Hepatocyte (in vitro differentiated cells): ENCODE measurements around the gene GNS. TPM values are rescaled to one million over a fixed set of nuclear protein-coding genes. Genes with fewer than 3 reads are reported as not detected.

Source experiments
- DNase-seq: peaks from one replicate; pipeline ENCODE4 v3.0.0-alpha.2; 2016; ENCODE audit warnings: low spot score
- H2AFZ ChIP-seq: fragments of 200-600 bp; sonication (generic); 2 replicates; pipeline ENCODE4 v1.6.0; 2016; ENCODE audit warnings: antibody characterized with exemption, mild to moderate bottlenecking
- H3K27ac ChIP-seq: fragments of 200-600 bp; sonication (generic); 2 replicates; pipeline ENCODE4 v1.5.1; 2016; ENCODE audit warnings: mild to moderate bottlenecking
- H3K27me3 ChIP-seq: fragments of 200-600 bp; sonication (generic); 2 replicates; pipeline ENCODE4 v1.6.1; 2016
- H3K36me3 ChIP-seq: fragments of 200-600 bp; sonication (generic); replicated peaks from 2 replicates; pipeline ENCODE4 v1.5.1; 2016; ENCODE audit warnings: low read depth; ENCODE audit not compliant: insufficient read depth
- H3K4me1 ChIP-seq: fragments of 200-600 bp; sonication (generic); 2 replicates; pipeline ENCODE4 v1.5.1; 2016; ENCODE audit warnings: mild to moderate bottlenecking, moderate library complexity; ENCODE audit not compliant: insufficient read depth
- H3K4me2 ChIP-seq: fragments of 200-600 bp; sonication (generic); 2 replicates; pipeline ENCODE4 v1.6.0; 2016
- H3K4me3 ChIP-seq: fragments of 200-600 bp; sonication (generic); 2 replicates; pipeline ENCODE4 v1.5.1; 2016; ENCODE audit warnings: mild to moderate bottlenecking
- H3K79me2 ChIP-seq: fragments of 200-600 bp; sonication (generic); 2 replicates; pipeline ENCODE4 v1.6.0; 2017; ENCODE audit warnings: mild to moderate bottlenecking
- H3K9me2 ChIP-seq: fragments of 200-600 bp; sonication (generic); replicated peaks from 2 replicates; pipeline ENCODE4 v1.6.0; 2017; ENCODE audit warnings: mild to moderate bottlenecking; ENCODE audit not compliant: insufficient read depth
- H3K9me3 ChIP-seq: fragments of 200-600 bp; sonication (generic); 2 replicates; pipeline ENCODE4 v1.5.1; 2016; ENCODE audit warnings: low read depth, mild to moderate bottlenecking
- H4K20me1 ChIP-seq: fragments of 200-600 bp; sonication (generic); 2 replicates; pipeline ENCODE4 v1.6.0; 2016; ENCODE audit warnings: mild to moderate bottlenecking; ENCODE audit not compliant: insufficient read depth, poor library complexity, severe bottlenecking
- CTCF ChIP-seq: fragments of 200-600 bp; sonication (generic); IDR thresholded peaks from 2 replicates; pipeline ENCODE4 v1.5.1; 2016; ENCODE audit warnings: antibody characterized with exemption, mild to moderate bottlenecking; ENCODE audit not compliant: poor library complexity
- EZH2 ChIP-seq: fragments of 200-600 bp; sonication (generic); IDR thresholded peaks from 2 replicates; pipeline ENCODE4 v1.6.1; 2016; ENCODE audit warnings: antibody characterized with exemption, mild to moderate bottlenecking, borderline replicate concordance
- EZH2phosphoT487 ChIP-seq: fragments of 200-600 bp; sonication (generic); IDR thresholded peaks from one replicate; pipeline ENCODE4 v1.6.1; 2018; ENCODE audit warnings: antibody characterized with exemption, mild to moderate bottlenecking, low read depth, moderate library complexity; ENCODE audit not compliant: unreplicated experiment, severe bottlenecking
- WGBS: methylation state at CpG from one replicate; pipeline ENCODE4 v1.1.6; 2016; ENCODE audit warnings: low lambda C conversion rate; ENCODE audit errors: missing lambda C conversion rate; 5-methylcytosine and 5-hydroxymethylcytosine counted together
- polyA plus RNA-seq: library from polyadenylated mRNA; unstranded; fragments of >200 nt; fragmentation: Nextera tagmentation; extraction: Ambion mirVana; gene quantifications from 2 replicates; pipeline ENCODE4 v1.2.1, GENCODE V29; 2016
- total RNA-seq: library from RNA; depleted of rRNA; stranded (reverse); fragments of >200 nt; gene quantifications from 2 replicates; pipeline ENCODE4 v1.2.3, GENCODE V29; 2014

The GNS gene
- total and polyA plus RNA-seq, 2 experiments from 2014 or later: 88.0 to 193 TPM

DNA sequence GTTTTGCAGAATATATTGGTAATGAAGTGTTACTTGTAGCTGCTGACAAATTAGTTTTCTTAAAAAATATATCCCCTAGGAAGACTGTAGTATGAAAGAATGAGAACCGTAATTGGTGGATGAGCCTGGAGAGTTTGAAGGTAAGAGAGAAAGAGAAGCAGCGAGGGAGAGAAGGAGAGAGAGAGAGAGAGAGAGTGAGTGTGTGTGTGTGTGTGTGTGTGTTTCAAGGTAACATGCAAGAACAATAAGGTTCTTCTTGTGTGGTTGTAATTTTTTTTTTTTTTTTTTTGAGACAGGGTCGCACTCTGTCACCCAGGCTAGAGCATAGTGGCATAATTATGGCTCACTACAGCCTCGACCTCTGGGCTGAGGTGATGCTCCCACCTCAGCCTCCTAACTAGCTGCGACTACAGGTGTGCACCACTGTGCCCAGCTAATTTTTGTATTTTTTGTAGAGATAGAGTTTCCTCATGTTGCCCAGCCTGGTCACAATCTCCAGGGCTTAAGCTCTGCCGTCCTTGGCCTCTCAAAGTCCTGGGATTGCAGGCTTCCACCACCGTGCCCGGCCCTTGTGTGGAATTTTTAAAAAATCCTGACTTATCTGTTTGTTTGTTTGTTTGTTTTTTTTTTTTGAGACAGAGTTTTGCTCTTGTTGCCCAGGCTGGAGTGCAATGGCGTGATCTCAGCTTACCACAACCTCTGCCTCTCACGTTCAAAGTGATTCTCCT, 75.2 kb downstream of the GNS start:
- H2AFZ ChIP-seq: no peak overlapping the region
- WGBS: 93% methylated on average over 10 of the region's 10 CpGs
- H3K4me3 ChIP-seq: no peak overlapping the region
- H4K20me1 ChIP-seq: no peaks in the 10 kb centered on the region
- TF ChIP-seq EZH2phosphoT487 (no peak), EZH2 (no peak), CTCF (no peak)
- H3K9me2 ChIP-seq: no peaks in the 10 kb centered on the region
- DNase-seq: no peak
- H3K4me2 ChIP-seq: no peak overlapping the region
- no peaks in the 10 kb centered on the region for H3K36me3 ChIP-seq
- H3K79me2 ChIP-seq: peaks cover 2% of the 10 kb centered on the region
- H3K4me1 ChIP-seq: peaks cover 12% of the 10 kb centered on the region
- no peaks in the 10 kb centered on the region for H3K27me3 ChIP-seq
- H3K27ac ChIP-seq: no peak overlapping the region
- H3K9me3 ChIP-seq: no peaks in the 10 kb centered on the region

GRCh38 chr12:64682572-64683277, 76.5 kb downstream of the GNS start:
- H2AFZ ChIP-seq: no peak overlapping the region
- H3K79me2 ChIP-seq: peaks cover 7% of the 10 kb centered on the region
- H3K9me2 ChIP-seq: no peaks in the 10 kb centered on the region
- H4K20me1 ChIP-seq: no peaks in the 10 kb centered on the region
- H3K4me3 ChIP-seq: no peak overlapping the region
- TF ChIP-seq EZH2 (no peak), EZH2phosphoT487 (no peak), CTCF (no peak)
- H3K9me3 ChIP-seq: no peaks in the 10 kb centered on the region
- peak; percentile 76 for DNase-seq
- peak overlapping the region; percentile 40 for H3K4me2 ChIP-seq
- peak overlapping the region; percentile 48 for H3K27ac ChIP-seq
- WGBS: 35% methylated on average over 6 of the region's 6 CpGs
- H3K27me3 ChIP-seq: no peaks in the 10 kb centered on the region
- no peaks in the 10 kb centered on the region for H3K36me3 ChIP-seq
- peaks cover 8% of the 10 kb centered on the region for H3K4me1 ChIP-seq

GRCh38 chr12:64681200-64682052, 77.8 kb downstream of the GNS start:
- H3K4me3 ChIP-seq: no peak overlapping the region
- TF ChIP-seq EZH2 (no peak), CTCF (no peak), EZH2phosphoT487 (no peak)
- H2AFZ ChIP-seq: no peak overlapping the region
- no peaks in the 10 kb centered on the region for H3K9me3 ChIP-seq
- H3K9me2 ChIP-seq: no peaks in the 10 kb centered on the region
- no peaks in the 10 kb centered on the region for H3K36me3 ChIP-seq
- WGBS: 85% methylated on average over 5 of the region's 5 CpGs
- H3K27me3 ChIP-seq: no peaks in the 10 kb centered on the region
- peaks cover 7% of the 10 kb centered on the region for H3K79me2 ChIP-seq
- H3K4me2 ChIP-seq: no peak overlapping the region
- H3K4me1 ChIP-seq: peaks cover 8% of the 10 kb centered on the region
- no peak for DNase-seq
- no peaks in the 10 kb centered on the region for H4K20me1 ChIP-seq
- H3K27ac ChIP-seq: peak overlapping the region; percentile 48
